ENCODE data around the gene HNRNPA1.

Gene HNRNPA1

DNA sequence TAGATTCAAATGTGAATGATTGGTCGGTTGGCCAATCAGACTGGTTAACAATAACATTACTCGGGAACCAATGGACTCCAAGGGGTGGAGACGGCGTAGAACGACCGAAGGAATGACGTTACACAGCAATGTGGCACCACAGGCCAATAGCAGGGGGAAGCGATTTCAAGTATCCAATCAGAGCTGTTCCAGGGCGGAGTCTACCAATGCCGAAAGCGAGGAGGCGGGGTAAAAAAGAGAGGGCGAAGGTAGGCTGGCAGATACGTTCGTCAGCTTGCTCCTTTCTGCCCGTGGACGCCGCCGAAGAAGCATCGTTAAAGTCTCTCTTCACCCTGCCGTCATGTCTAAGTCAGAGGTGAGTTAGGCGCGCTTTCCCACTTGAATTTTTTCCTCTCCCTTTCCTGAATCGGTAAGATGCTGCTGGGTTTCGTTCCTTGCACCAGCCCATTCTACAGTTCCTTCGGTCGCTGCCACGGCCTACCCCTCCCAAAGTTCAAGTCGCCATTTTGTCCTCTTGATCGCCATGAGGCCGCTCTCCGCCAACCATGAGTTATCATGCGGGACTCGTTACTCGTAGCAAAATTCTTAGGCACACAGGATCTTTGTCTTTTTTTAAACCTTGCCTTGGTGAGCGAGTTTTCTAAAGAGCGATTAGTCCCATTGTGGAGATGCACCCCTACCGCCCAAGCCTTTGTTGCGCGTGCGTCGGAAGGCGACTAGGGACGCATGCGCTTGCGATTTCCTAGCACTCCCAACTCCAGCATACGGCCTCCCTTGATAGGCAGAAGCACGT is at the start of gene HNRNPA1 (continued):
- TF ChIP-seq ZBTB26 (tag by site-specific recombination; optimal IDR thresholded peaks at IDR 0.05) (peak; percentile 48), YY2 (tag by site-specific recombination; IDR thresholded peaks at IDR 0.05) (peak; percentile 82), ZFP41 (tag by site-specific recombination; IDR thresholded peaks at IDR 0.05; ENCODE audit: borderline replicate concordance) (no peak), ZNF610 (tag by site-specific recombination; IDR thresholded peaks at IDR 0.05; ENCODE audit: borderline replicate concordance) (no peak), ZNF791 (tag by site-specific recombination; IDR thresholded peaks at IDR 0.05) (no peak), ZBTB21 (tag by site-specific recombination; IDR thresholded peaks at IDR 0.05) (peak; percentile 93), ZNF214 (tag by site-specific recombination; IDR thresholded peaks at IDR 0.05; ENCODE audit: borderline replicate concordance) (no peak), ZBTB17 (tag by site-specific recombination; IDR thresholded peaks at IDR 0.05) (peak; percentile 63), ZNF629 (tag by site-specific recombination; IDR thresholded peaks at IDR 0.05) (peak; percentile 96), PRDM1 (tag by site-specific recombination; IDR thresholded peaks at IDR 0.05) (peak; percentile 62), SP7 (tag by site-specific recombination; IDR thresholded peaks at IDR 0.05) (peak; percentile 90), GLIS2 (tag by site-specific recombination; IDR thresholded peaks at IDR 0.05) (no peak), ZNF558 (tag by site-specific recombination; IDR thresholded peaks at IDR 0.05) (peak; percentile 51; the same call in 1 of the 2 replicates), ZNF324 (tag by site-specific recombination; IDR thresholded peaks at IDR 0.05) (peak; percentile 67; the same call in 1 of the 2 replicates), ZNF660 (tag by site-specific recombination; IDR thresholded peaks at IDR 0.05) (peak; percentile 83), ZNF121 (tag by site-specific recombination; IDR thresholded peaks at IDR 0.05) (peak; percentile 32; the same call in 1 of the 2 replicates), KLF8 (tag by site-specific recombination; IDR thresholded peaks at IDR 0.05) (peak; percentile 73; the same call in 1 of the 2 replicates), ZNF10 (tag by site-specific recombination; IDR thresholded peaks at IDR 0.05) (peak; percentile 67; the same call in 1 of the 2 replicates), ZNF19 (tag by site-specific recombination; IDR thresholded peaks at IDR 0.05; ENCODE audit: low read depth) (no peak), SP2 (tag by site-specific recombination; IDR thresholded peaks at IDR 0.05) (peak; percentile 97), SP3 (tag by site-specific recombination; IDR thresholded peaks at IDR 0.05) (peak; percentile 78), ZFP37 (tag by site-specific recombination; IDR thresholded peaks at IDR 0.05) (peak; percentile 93), YY1 (tag by site-specific recombination; IDR thresholded peaks at IDR 0.05) (peak; percentile 97), KLF7 (tag by site-specific recombination; IDR thresholded peaks at IDR 0.05; ENCODE audit: borderline replicate concordance) (peak; percentile 76; the same call in 1 of the 2 replicates), PRDM6 (tag by site-specific recombination; IDR thresholded peaks at IDR 0.05) (no peak)
- TF ChIP-seq, protein P1, sequence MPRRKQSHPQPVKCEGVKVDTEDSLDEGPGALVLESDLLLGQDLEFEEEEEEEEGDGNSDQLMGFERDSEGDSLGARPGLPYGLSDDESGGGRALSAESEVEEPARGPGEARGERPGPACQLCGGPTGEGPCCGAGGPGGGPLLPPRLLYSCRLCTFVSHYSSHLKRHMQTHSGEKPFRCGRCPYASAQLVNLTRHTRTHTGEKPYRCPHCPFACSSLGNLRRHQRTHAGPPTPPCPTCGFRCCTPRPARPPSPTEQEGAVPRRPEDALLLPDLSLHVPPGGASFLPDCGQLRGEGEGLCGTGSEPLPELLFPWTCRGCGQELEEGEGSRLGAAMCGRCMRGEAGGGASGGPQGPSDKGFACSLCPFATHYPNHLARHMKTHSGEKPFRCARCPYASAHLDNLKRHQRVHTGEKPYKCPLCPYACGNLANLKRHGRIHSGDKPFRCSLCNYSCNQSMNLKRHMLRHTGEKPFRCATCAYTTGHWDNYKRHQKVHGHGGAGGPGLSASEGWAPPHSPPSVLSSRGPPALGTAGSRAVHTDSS (tag by site-specific recombination; IDR thresholded peaks at IDR 0.05), result peak; percentile 47; the same call in 1 of the 2 replicates
- TF ChIP-seq, protein P2, sequence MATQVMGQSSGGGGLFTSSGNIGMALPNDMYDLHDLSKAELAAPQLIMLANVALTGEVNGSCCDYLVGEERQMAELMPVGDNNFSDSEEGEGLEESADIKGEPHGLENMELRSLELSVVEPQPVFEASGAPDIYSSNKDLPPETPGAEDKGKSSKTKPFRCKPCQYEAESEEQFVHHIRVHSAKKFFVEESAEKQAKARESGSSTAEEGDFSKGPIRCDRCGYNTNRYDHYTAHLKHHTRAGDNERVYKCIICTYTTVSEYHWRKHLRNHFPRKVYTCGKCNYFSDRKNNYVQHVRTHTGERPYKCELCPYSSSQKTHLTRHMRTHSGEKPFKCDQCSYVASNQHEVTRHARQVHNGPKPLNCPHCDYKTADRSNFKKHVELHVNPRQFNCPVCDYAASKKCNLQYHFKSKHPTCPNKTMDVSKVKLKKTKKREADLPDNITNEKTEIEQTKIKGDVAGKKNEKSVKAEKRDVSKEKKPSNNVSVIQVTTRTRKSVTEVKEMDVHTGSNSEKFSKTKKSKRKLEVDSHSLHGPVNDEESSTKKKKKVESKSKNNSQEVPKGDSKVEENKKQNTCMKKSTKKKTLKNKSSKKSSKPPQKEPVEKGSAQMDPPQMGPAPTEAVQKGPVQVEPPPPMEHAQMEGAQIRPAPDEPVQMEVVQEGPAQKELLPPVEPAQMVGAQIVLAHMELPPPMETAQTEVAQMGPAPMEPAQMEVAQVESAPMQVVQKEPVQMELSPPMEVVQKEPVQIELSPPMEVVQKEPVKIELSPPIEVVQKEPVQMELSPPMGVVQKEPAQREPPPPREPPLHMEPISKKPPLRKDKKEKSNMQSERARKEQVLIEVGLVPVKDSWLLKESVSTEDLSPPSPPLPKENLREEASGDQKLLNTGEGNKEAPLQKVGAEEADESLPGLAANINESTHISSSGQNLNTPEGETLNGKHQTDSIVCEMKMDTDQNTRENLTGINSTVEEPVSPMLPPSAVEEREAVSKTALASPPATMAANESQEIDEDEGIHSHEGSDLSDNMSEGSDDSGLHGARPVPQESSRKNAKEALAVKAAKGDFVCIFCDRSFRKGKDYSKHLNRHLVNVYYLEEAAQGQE (tag by site-specific recombination; IDR thresholded peaks at IDR 0.05), result peak; percentile 45
- TF ChIP-seq, protein P3, sequence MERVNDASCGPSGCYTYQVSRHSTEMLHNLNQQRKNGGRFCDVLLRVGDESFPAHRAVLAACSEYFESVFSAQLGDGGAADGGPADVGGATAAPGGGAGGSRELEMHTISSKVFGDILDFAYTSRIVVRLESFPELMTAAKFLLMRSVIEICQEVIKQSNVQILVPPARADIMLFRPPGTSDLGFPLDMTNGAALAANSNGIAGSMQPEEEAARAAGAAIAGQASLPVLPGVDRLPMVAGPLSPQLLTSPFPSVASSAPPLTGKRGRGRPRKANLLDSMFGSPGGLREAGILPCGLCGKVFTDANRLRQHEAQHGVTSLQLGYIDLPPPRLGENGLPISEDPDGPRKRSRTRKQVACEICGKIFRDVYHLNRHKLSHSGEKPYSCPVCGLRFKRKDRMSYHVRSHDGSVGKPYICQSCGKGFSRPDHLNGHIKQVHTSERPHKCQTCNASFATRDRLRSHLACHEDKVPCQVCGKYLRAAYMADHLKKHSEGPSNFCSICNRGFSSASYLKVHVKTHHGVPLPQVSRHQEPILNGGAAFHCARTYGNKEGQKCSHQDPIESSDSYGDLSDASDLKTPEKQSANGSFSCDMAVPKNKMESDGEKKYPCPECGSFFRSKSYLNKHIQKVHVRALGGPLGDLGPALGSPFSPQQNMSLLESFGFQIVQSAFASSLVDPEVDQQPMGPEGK (tag by site-specific recombination; IDR thresholded peaks at IDR 0.05), result 0 out of 2 replicates have a peak, but pooled peaks have one; percentile 57
- TF ChIP-seq, protein P4, sequence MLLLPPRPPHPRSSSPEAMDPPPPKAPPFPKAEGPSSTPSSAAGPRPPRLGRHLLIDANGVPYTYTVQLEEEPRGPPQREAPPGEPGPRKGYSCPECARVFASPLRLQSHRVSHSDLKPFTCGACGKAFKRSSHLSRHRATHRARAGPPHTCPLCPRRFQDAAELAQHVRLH (tag by site-specific recombination; IDR thresholded peaks at IDR 0.05), result peak; percentile 87

All from HEK293 (cell line).